HepG2 (cell line): Measurements from ENCODE around the gene FGF21. TPM values are rescaled to one million over a fixed set of nuclear protein-coding genes. Genes with fewer than 3 reads are reported as not detected.

Experiments
- AGO1 ChIP-seq: fragments of 200-400 bp; formaldehyde crosslinking; IDR thresholded peaks from 2 replicates; pipeline ENCODE4 v1.6.1; 2017; ENCODE audit warnings: mild to moderate bottlenecking, low read depth, low read length, moderate library complexity; ENCODE audit not compliant: poor library complexity, severe bottlenecking
- ELK4 ChIP-seq: sonication (generic); formaldehyde crosslinking; IDR thresholded peaks from 2 replicates; pipeline ENCODE4 v1.9.0; 2021; ENCODE audit warnings: missing genetic modification reagents, borderline replicate concordance
- FLYWCH1 ChIP-seq: sonication (generic); formaldehyde crosslinking; IDR thresholded peaks from 2 replicates; pipeline ENCODE4 v1.8.1; 2023; ENCODE audit warnings: mild to moderate bottlenecking, missing genetic modification reagents
- FOXK2 ChIP-seq: fragments of 450-650 bp; IDR thresholded peaks from 2 replicates; pipeline ENCODE4 v1.6.1; 2016
- GTF2F1 ChIP-seq: fragments of 150-350 bp; IDR thresholded peaks from 2 replicates; pipeline ENCODE4 v1.6.1; 2014; ENCODE audit warnings: low read length
- HDAC6 ChIP-seq: fragments of 200-600 bp; sonication (generic); IDR thresholded peaks from 2 replicates; pipeline ENCODE4 v1.7.0; 2017; ENCODE audit warnings: mild to moderate bottlenecking, antibody characterized with exemption, low read length, low read depth
- HIVEP1 ChIP-seq: sonication (generic); formaldehyde crosslinking; IDR thresholded peaks from 2 replicates; pipeline ENCODE4 v1.4.0; 2020; ENCODE audit warnings: mild to moderate bottlenecking, missing genetic modification reagents
- HMGXB3 ChIP-seq: sonication (generic); formaldehyde crosslinking; IDR thresholded peaks from 2 replicates; pipeline ENCODE4 v1.4.0; 2020; ENCODE audit warnings: missing genetic modification reagents, borderline replicate concordance
- KDM3A ChIP-seq: IDR thresholded peaks from 2 replicates; pipeline ENCODE4 v1.6.1; 2018; ENCODE audit warnings: low read depth, missing compliant biosample characterization
- MBD4 ChIP-seq: IDR thresholded peaks from 2 replicates; pipeline ENCODE4 v1.6.1; 2012; ENCODE audit warnings: low read length, inconsistent platforms, borderline replicate concordance
- MBNL3 ChIP-seq: fragments of 250-450 bp; sonication (Bioruptor Pico); conservative IDR thresholded peaks from 2 replicates; pipeline ENCODE4 v1.8.0; 2022; ENCODE audit warnings: mild to moderate bottlenecking, inconsistent platforms
- MEIS1 ChIP-seq: sonication (generic); formaldehyde crosslinking; IDR thresholded peaks from 2 replicates; pipeline ENCODE4 v1.9.0; 2021; ENCODE audit warnings: mild to moderate bottlenecking, missing genetic modification reagents, moderate library complexity, borderline replicate concordance
- PAWR ChIP-seq: sonication (generic); formaldehyde crosslinking; IDR thresholded peaks from 2 replicates; pipeline ENCODE4 v1.4.0; 2020; ENCODE audit warnings: missing genetic modification reagents, mild to moderate bottlenecking, borderline replicate concordance
- SRF ChIP-seq: IDR thresholded peaks from 2 replicates; pipeline ENCODE4 v1.6.1; 2011; ENCODE audit warnings: mild to moderate bottlenecking, low read depth, low read length, moderate library complexity
- SUZ12 ChIP-seq: fragments of 150-350 bp; IDR thresholded peaks from 2 replicates; pipeline ENCODE4 v1.6.1; 2014; ENCODE audit warnings: low read depth, low read length
- TARDBP ChIP-seq: sonication (generic); formaldehyde crosslinking; IDR thresholded peaks from 2 replicates; pipeline ENCODE4 v1.8.0; 2022; ENCODE audit warnings: mild to moderate bottlenecking, missing genetic modification reagents
- ZBTB38 ChIP-seq: sonication (generic); formaldehyde crosslinking; IDR thresholded peaks from 2 replicates; pipeline ENCODE4 v1.5.1; 2020; ENCODE audit warnings: mild to moderate bottlenecking, missing genetic modification reagents
- ZFX ChIP-seq: sonication (generic); formaldehyde crosslinking; IDR thresholded peaks from 2 replicates; pipeline ENCODE4 v1.4.0; 2020; ENCODE audit warnings: mild to moderate bottlenecking, low read depth, missing genetic modification reagents, moderate library complexity
- ZNF121 ChIP-seq: sonication (generic); formaldehyde crosslinking; IDR thresholded peaks from 2 replicates; pipeline ENCODE4 v1.5.0; 2020; ENCODE audit warnings: mild to moderate bottlenecking, missing genetic modification reagents
- ZNF276 ChIP-seq: sonication (generic); formaldehyde crosslinking; IDR thresholded peaks from 2 replicates; pipeline ENCODE4 v1.4.0; 2020; ENCODE audit warnings: mild to moderate bottlenecking, low read depth, missing genetic modification reagents
- ZNF451 ChIP-seq: sonication (generic); formaldehyde crosslinking; IDR thresholded peaks from 2 replicates; pipeline ENCODE4 v1.5.0; 2020; ENCODE audit warnings: mild to moderate bottlenecking, missing genetic modification reagents
- ZNF484 ChIP-seq: sonication (generic); formaldehyde crosslinking; IDR thresholded peaks from 2 replicates; pipeline ENCODE4 v1.5.1; 2020; ENCODE audit warnings: mild to moderate bottlenecking, low read depth, missing genetic modification reagents, borderline replicate concordance
- ZNF678 ChIP-seq: sonication (generic); formaldehyde crosslinking; IDR thresholded peaks from 2 replicates; pipeline ENCODE4 v1.4.0; 2020; ENCODE audit warnings: mild to moderate bottlenecking, missing genetic modification reagents
- polyA plus RNA-seq, 8 experiments: library from polyadenylated mRNA; depleted of rRNA in 3 of 8; stranded (reverse) in 7 of 8; unstranded in 1 of 8; fragments of >200 nt; fragmentation: Illumina TruSeq in 4 of 8; extraction: Trizol in 4 of 8; gene quantifications; 2 replicates each; pipeline versions ENCODE4 v1.2.1 to v1.2.3, GENCODE V29; 2011 to 2016; ENCODE audit warnings: low read depth in 4 of 8, missing spikeins in 1 of 8, mixed read lengths in 1 of 8; ENCODE audit not compliant: insufficient read depth in 1 of 8
- total RNA-seq, 5 experiments: library from RNA; depleted of rRNA; stranded (reverse); fragments of >200 nt; fragmentation: Illumina TruSeq; extraction: Trizol; gene quantifications; 2 replicates each; pipeline ENCODE4 v1.2.3, GENCODE V29; 2016; ENCODE audit warnings: low read depth in 1 of 5

The FGF21 gene
- total and polyA plus RNA-seq, 2 of the 13 experiments (the other 11 are each of a cell fraction or from before 2014, with no cell fraction given): 0.17 TPM; not detected in 1

GRCh38 chr19:48718711-48719231, 36.6 kb upstream of the FGF21 start (continued):
- peak; percentile 51 for TF ChIP-seq HIVEP1 (CRISPR knock-in tag)
- no peak for TF ChIP-seq HDAC6
- no peak for TF ChIP-seq AGO1
- TF ChIP-seq ZFX (CRISPR knock-in tag): peak; percentile 72
- no peak for TF ChIP-seq SUZ12
- TF ChIP-seq PAWR: no peak
- TF ChIP-seq TARDBP (CRISPR knock-in tag): peak; percentile 78
- no peak; the same call in 1 of the 2 replicates for TF ChIP-seq ZNF276 (CRISPR knock-in tag)
- no peak for TF ChIP-seq MBNL3 (CRISPR knock-in tag)
- no peak for TF ChIP-seq ZNF678
- no peak for TF ChIP-seq ZNF451
- no peak for TF ChIP-seq FOXK2
- no peak for TF ChIP-seq MBD4
- TF ChIP-seq ELK4: no peak
- TF ChIP-seq FLYWCH1 (CRISPR knock-in tag): no peak
- TF ChIP-seq ZNF121 (CRISPR knock-in tag): no peak
- TF ChIP-seq ZBTB38 (CRISPR knock-in tag): no peak
- TF ChIP-seq HMGXB3 (CRISPR knock-in tag): 0 out of 2 replicates have a peak, but pooled peaks have one; percentile 22
- TF ChIP-seq SRF: no peak
- TF ChIP-seq GTF2F1: no peak
- 0 out of 2 replicates have a peak, but pooled peaks have one; percentile 26 for TF ChIP-seq KDM3A (CRISPR knock-in tag)
- TF ChIP-seq MEIS1 (CRISPR knock-in tag): no peak
- TF ChIP-seq ZNF484 (CRISPR knock-in tag): no peak
